ENCODE measurements around the gene IL17B. TPM values are rescaled to one million over a fixed set of nuclear protein-coding genes. Genes with fewer than 3 reads are reported as not detected.

Gene IL17B
- total RNA-seq, 1 experiment from 2014 or later: not detected

GRCh38 chr5:149408252-149409099 is 29.4 kb upstream of the IL17B start:
- no peaks in the 10 kb centered on the region for H3K27me3 ChIP-seq (ENCODE audit: insufficient read depth, low read length)
- no peak overlapping the region for H2BK12ac ChIP-seq (ENCODE audit: insufficient read length, low read depth, low read length)
- no peak overlapping the region for H3K9ac ChIP-seq (ENCODE audit: extremely low read depth, insufficient read length, low read length)
- Mint-ChIP-seq H3K27me3 (ENCODE audit: low read depth) (no peaks in the 10 kb centered on the region), H3K4me1 (peaks cover 29 to 47% of the 10 kb centered on the region in 2 experiments), H3K36me3 (ENCODE audit: insufficient read depth in 1 of 3, low read depth in 3 of 3) (no peaks in the 10 kb centered on the region), H3K9me3 (no peaks in the 10 kb centered on the region), H3K4me3 (no peak overlapping the region), H3K27ac (no peak overlapping the region)
- no peaks in the 10 kb centered on the region for H3K9me3 ChIP-seq (ENCODE audit: control insufficient read depth, low read depth, low read length)
- no peak overlapping the region for H3K27ac ChIP-seq (ENCODE audit: insufficient read length, low read depth, low read length)
- H3K14ac ChIP-seq (ENCODE audit: insufficient read depth, low read length): no peak overlapping the region
- H3K4me1 ChIP-seq (ENCODE audit: insufficient read depth, low read length): no peaks in the 10 kb centered on the region; the same call in 1 of the 2 replicates
- H2BK5ac ChIP-seq (ENCODE audit: insufficient read length, low read length): no peak overlapping the region
- H4K5ac ChIP-seq (ENCODE audit: insufficient read length, low read depth, low read length): no peak overlapping the region
- H3K56ac ChIP-seq (ENCODE audit: insufficient read length, low read depth, low read length): no peak overlapping the region
- no peak overlapping the region for H3T11ph ChIP-seq (ENCODE audit: low read length)
- H3K23ac ChIP-seq (ENCODE audit: insufficient read length, low read depth, low read length): no peak overlapping the region
- H4K20me1 ChIP-seq (ENCODE audit: control insufficient read depth, insufficient read depth, insufficient read length): no peaks in the 10 kb centered on the region
- H3K4me2 ChIP-seq (ENCODE audit: insufficient read depth, insufficient read length, low read length): no peak overlapping the region
- H3K79me1 ChIP-seq (ENCODE audit: insufficient read depth, low read depth, low read length, poor library complexity, severe bottlenecking): no peaks in the 10 kb centered on the region
- no CpG with 5 or more reads among the region's 12 CpGs for WGBS (ENCODE audit: extremely low coverage, insufficient read length, low lambda C conversion rate)
- no peak overlapping the region for H2BK120ac ChIP-seq (ENCODE audit: low read depth, low read length, poor library complexity, severe bottlenecking)
- no peak overlapping the region for H4K8ac ChIP-seq (replicated peaks; ENCODE audit: insufficient read length, low read depth, low read length)
- H3K23me2 ChIP-seq (ENCODE audit: insufficient read length, low read depth, low read length, poor library complexity, severe bottlenecking): no peaks in the 10 kb centered on the region
- no peak overlapping the region for H4K91ac ChIP-seq (ENCODE audit: insufficient read length, low read depth, low read length)
- H2BK20ac ChIP-seq (ENCODE audit: low read depth, low read length, poor library complexity, severe bottlenecking): no peak overlapping the region
- no peaks in the 10 kb centered on the region for H3K79me2 ChIP-seq (ENCODE audit: insufficient read depth, low read length)
- no peak overlapping the region for H2AFZ ChIP-seq (ENCODE audit: low read length)
- DNase-seq: no peak
- no peak overlapping the region for H3K4ac ChIP-seq (ENCODE audit: low read depth, low read length)
- no peak overlapping the region for H2BK15ac ChIP-seq (ENCODE audit: low read depth, low read length)
- TF ChIP-seq CTCF (conservative IDR thresholded peaks at IDR 0.05): no peak
- no peak overlapping the region for H3K18ac ChIP-seq (ENCODE audit: insufficient read length, low read depth, low read length)
- H2AK5ac ChIP-seq (ENCODE audit: insufficient read length, low read length): no peak overlapping the region

Data from H9 (cell line).